Fibroblast of skin of abdomen (primary cell): ENCODE results near the gene NDUFV2.

Experiments
- DNase-seq: peaks from one replicate; pipeline ENCODE4 v3.0.0-alpha.2; 2013

The NDUFV2 gene

GRCh38 chr18:9120796-9121195, 18.3 kb downstream of the NDUFV2 start:
- DNase-seq, result no peak

GRCh38 chr18:9123520-9123919, 21.0 kb downstream of the NDUFV2 start:
- no peak for DNase-seq

- DNase-seq, result no peak
Measured at GRCh38 chr18:9124824-9125223, 22.3 kb downstream of the NDUFV2 start.

GRCh38 chr18:9126337-9126736, 23.8 kb downstream of the NDUFV2 start:
- DNase-seq, result no peak

GRCh38 chr18:9130195-9130594, 27.7 kb downstream of the NDUFV2 start:
- no peak for DNase-seq

GRCh38 chr18:9130806-9131205, 28.3 kb downstream of the NDUFV2 start:
- DNase-seq, result no peak

GRCh38 chr18:9132628-9133027, 30.1 kb downstream of the NDUFV2 start:
- no peak for DNase-seq

- DNase-seq, result no peak
Measured at GRCh38 chr18:9133225-9133624, 30.7 kb downstream of the NDUFV2 start.

- no peak for DNase-seq
Measured at GRCh38 chr18:9135081-9135911, 32.8 kb downstream of the NDUFV2 start.

- no peak for DNase-seq
Measured at GRCh38 chr18:9135912-9136314, 33.4 kb downstream of the NDUFV2 start.

- peak; percentile 97 for DNase-seq
Measured at GRCh38 chr18:9136315-9137155, 34.0 kb downstream of the NDUFV2 start, which contains the start of gene ANKRD12. Gene ANKRD12, plus strand, starts transcription at chr18:9136781. Its CDS starts 45,652 bp downstream, at chr18:9182433.

- DNase-seq, result peak; percentile 78
Measured at GRCh38 chr18:9137168-9138066, 34.9 kb downstream of the NDUFV2 start.

GRCh38 chr18:9139400-9140039, 37.0 kb downstream of the NDUFV2 start:
- DNase-seq, result no peak

GRCh38 chr18:9140381-9140780, 37.9 kb downstream of the NDUFV2 start:
- DNase-seq, result no peak

- no peak for DNase-seq
Measured at GRCh38 chr18:9140984-9141383, 38.5 kb downstream of the NDUFV2 start.

GRCh38 chr18:9146224-9146623, 43.7 kb downstream of the NDUFV2 start:
- no peak for DNase-seq

GRCh38 chr18:9147440-9148202, 45.1 kb downstream of the NDUFV2 start:
- DNase-seq, result peak; percentile 67

- DNase-seq, result no peak
Measured at GRCh38 chr18:9148203-9148552, 45.7 kb downstream of the NDUFV2 start.

GRCh38 chr18:9150121-9150520, 47.6 kb downstream of the NDUFV2 start:
- no peak for DNase-seq

GRCh38 chr18:9153256-9153655, 50.8 kb downstream of the NDUFV2 start:
- no peak for DNase-seq

- DNase-seq, result no peak
Measured at GRCh38 chr18:9156604-9157249, 54.2 kb downstream of the NDUFV2 start.
